ENCODE data around the gene ITPR1. TPM values are rescaled to one million over a fixed set of nuclear protein-coding genes. Genes with fewer than 3 reads are reported as not detected.

ITPR1 gene
- total and polyA plus RNA-seq, 4 donors: 9.3 to 43.7 (median 20.9) TPM

GRCh38 chr3:4807381-4808280, 314.5 kb downstream of the ITPR1 start:
- Histone ChIP-seq H3K36me3 (ENCODE audit: control insufficient read depth, insufficient read depth, low read length) (no peaks in the 10 kb centered on the region), H3K9me3 (ENCODE audit: control insufficient read depth, insufficient read depth, low read length) (no peaks in the 10 kb centered on the region), H3K27me3 (ENCODE audit: control insufficient read depth, insufficient read depth, low read length) (no peaks in the 10 kb centered on the region), H3K4me1 (ENCODE audit: control insufficient read depth, insufficient read depth, low read length) (peaks cover 4% of the 10 kb centered on the region), H3K4me3 (ENCODE audit: low read depth, low read length) (no peak overlapping the region), H3K27ac (ENCODE audit: low read depth, low read length) (no peak overlapping the region)
- WGBS (ENCODE audit: insufficient coverage): 94% methylated on average over 9 of the region's 13 CpGs
- no peak for DNase-seq (ENCODE audit: low read depth in 4 of 6, low spot score in 6 of 6)

GRCh38 chr3:4808637-4809036, 315.5 kb downstream of the ITPR1 start:
- Histone ChIP-seq H3K9me3 (ENCODE audit: control insufficient read depth, insufficient read depth, low read length) (no peaks in the 10 kb centered on the region), H3K4me1 (ENCODE audit: control insufficient read depth, insufficient read depth, low read length) (peaks cover 4% of the 10 kb centered on the region), H3K36me3 (ENCODE audit: control insufficient read depth, insufficient read depth, low read length) (no peaks in the 10 kb centered on the region), H3K4me3 (ENCODE audit: low read depth, low read length) (no peak overlapping the region), H3K27ac (ENCODE audit: low read depth, low read length) (no peak overlapping the region), H3K27me3 (ENCODE audit: control insufficient read depth, insufficient read depth, low read length) (no peaks in the 10 kb centered on the region)
- no peak for DNase-seq (ENCODE audit: low read depth in 4 of 6, low spot score in 6 of 6)
- 80% methylated on average over 1 of the region's 4 CpGs for WGBS (ENCODE audit: insufficient coverage)

- Histone ChIP-seq H3K4me3 (ENCODE audit: low read depth, low read length) (no peak overlapping the region), H3K27ac (ENCODE audit: low read depth, low read length) (no peak overlapping the region), H3K4me1 (ENCODE audit: control insufficient read depth, insufficient read depth, low read length) (peaks cover 4% of the 10 kb centered on the region), H3K27me3 (ENCODE audit: control insufficient read depth, insufficient read depth, low read length) (no peaks in the 10 kb centered on the region), H3K36me3 (ENCODE audit: control insufficient read depth, insufficient read depth, low read length) (no peaks in the 10 kb centered on the region), H3K9me3 (ENCODE audit: control insufficient read depth, insufficient read depth, low read length) (no peaks in the 10 kb centered on the region)
- DNase-seq (ENCODE audit: low read depth in 4 of 6, low spot score in 6 of 6): peak in 1 of 6 donors; percentile 39
- 82% methylated on average over 2 of the region's 3 CpGs for WGBS (ENCODE audit: insufficient coverage)
These were observed 316.8 kb downstream of the ITPR1 start for GRCh38 chr3:4809922-4810321.

- 33% methylated on average over 4 of the region's 5 CpGs for WGBS (ENCODE audit: insufficient coverage)
- Histone ChIP-seq H3K9me3 (ENCODE audit: control insufficient read depth, insufficient read depth, low read length) (no peaks in the 10 kb centered on the region), H3K27ac (ENCODE audit: low read depth, low read length) (no peak overlapping the region), H3K4me1 (ENCODE audit: control insufficient read depth, insufficient read depth, low read length) (peaks cover 4% of the 10 kb centered on the region), H3K4me3 (ENCODE audit: low read depth, low read length) (no peak overlapping the region), H3K36me3 (ENCODE audit: control insufficient read depth, insufficient read depth, low read length) (peaks cover 2% of the 10 kb centered on the region), H3K27me3 (ENCODE audit: control insufficient read depth, insufficient read depth, low read length) (no peaks in the 10 kb centered on the region)
- DNase-seq (ENCODE audit: low read depth in 4 of 6, low spot score in 6 of 6): peak in 5 of 6 donors; percentile 19 to 82 (median 43)
These were observed 319.4 kb downstream of the ITPR1 start for GRCh38 chr3:4812591-4812990.

GRCh38 chr3:4813909-4814304, 320.8 kb downstream of the ITPR1 start:
- Histone ChIP-seq H3K4me1 (ENCODE audit: control insufficient read depth, insufficient read depth, low read length) (peaks cover 4% of the 10 kb centered on the region), H3K27ac (ENCODE audit: low read depth, low read length) (no peak overlapping the region), H3K9me3 (ENCODE audit: control insufficient read depth, insufficient read depth, low read length) (no peaks in the 10 kb centered on the region), H3K27me3 (ENCODE audit: control insufficient read depth, insufficient read depth, low read length) (no peaks in the 10 kb centered on the region), H3K36me3 (ENCODE audit: control insufficient read depth, insufficient read depth, low read length) (peaks cover 2% of the 10 kb centered on the region), H3K4me3 (ENCODE audit: low read depth, low read length) (no peak overlapping the region)
- no peak for DNase-seq (ENCODE audit: low read depth in 4 of 6, low spot score in 6 of 6)
- WGBS (ENCODE audit: insufficient coverage): 96% methylated on average over 6 of the region's 6 CpGs

GRCh38 chr3:4814305-4814903, 321.3 kb downstream of the ITPR1 start:
- Histone ChIP-seq H3K4me1 (ENCODE audit: control insufficient read depth, insufficient read depth, low read length) (peaks cover 4% of the 10 kb centered on the region), H3K36me3 (ENCODE audit: control insufficient read depth, insufficient read depth, low read length) (peaks cover 2% of the 10 kb centered on the region), H3K9me3 (ENCODE audit: control insufficient read depth, insufficient read depth, low read length) (no peaks in the 10 kb centered on the region), H3K4me3 (ENCODE audit: low read depth, low read length) (no peak overlapping the region), H3K27me3 (ENCODE audit: control insufficient read depth, insufficient read depth, low read length) (no peaks in the 10 kb centered on the region), H3K27ac (ENCODE audit: low read depth, low read length) (no peak overlapping the region)
- DNase-seq (ENCODE audit: low read depth in 4 of 6, low spot score in 6 of 6): no peak
- WGBS (ENCODE audit: insufficient coverage): 80% methylated on average over 12 of the region's 20 CpGs

- peaks cover 4% of the 10 kb centered on the region for H3K4me1 ChIP-seq (ENCODE audit: control insufficient read depth, insufficient read depth, low read length)
- H3K9me3 ChIP-seq (ENCODE audit: control insufficient read depth, insufficient read depth, low read length): no peaks in the 10 kb centered on the region
- H3K27ac ChIP-seq (ENCODE audit: low read depth, low read length): no peak overlapping the region
- WGBS (ENCODE audit: insufficient coverage): 98% methylated on average over 7 of the region's 13 CpGs
- H3K4me3 ChIP-seq (ENCODE audit: low read depth, low read length): no peak overlapping the region
- H3K27me3 ChIP-seq (ENCODE audit: control insufficient read depth, insufficient read depth, low read length): no peaks in the 10 kb centered on the region
- no peak for DNase-seq (ENCODE audit: low read depth in 4 of 6, low spot score in 6 of 6)
- H3K36me3 ChIP-seq (ENCODE audit: control insufficient read depth, insufficient read depth, low read length): peaks cover 2% of the 10 kb centered on the region
These were observed 321.9 kb downstream of the ITPR1 start for GRCh38 chr3:4814904-4815574.

GRCh38 chr3:4816306-4816705, 323.2 kb downstream of the ITPR1 start:
- Histone ChIP-seq H3K4me3 (ENCODE audit: low read depth, low read length) (no peak overlapping the region), H3K9me3 (ENCODE audit: control insufficient read depth, insufficient read depth, low read length) (no peaks in the 10 kb centered on the region), H3K27me3 (ENCODE audit: control insufficient read depth, insufficient read depth, low read length) (no peaks in the 10 kb centered on the region), H3K27ac (ENCODE audit: low read depth, low read length) (no peak overlapping the region), H3K4me1 (ENCODE audit: control insufficient read depth, insufficient read depth, low read length) (peaks cover 11% of the 10 kb centered on the region), H3K36me3 (ENCODE audit: control insufficient read depth, insufficient read depth, low read length) (peaks cover 2% of the 10 kb centered on the region)
- WGBS (ENCODE audit: insufficient coverage): 100% methylated on average over 5 of the region's 7 CpGs
- no peak for DNase-seq (ENCODE audit: low read depth in 4 of 6, low spot score in 6 of 6)

GRCh38 chr3:4816718-4817117, 323.6 kb downstream of the ITPR1 start:
- peaks cover 2% of the 10 kb centered on the region for H3K36me3 ChIP-seq (ENCODE audit: control insufficient read depth, insufficient read depth, low read length)
- H3K27me3 ChIP-seq (ENCODE audit: control insufficient read depth, insufficient read depth, low read length): no peaks in the 10 kb centered on the region
- no peaks in the 10 kb centered on the region for H3K9me3 ChIP-seq (ENCODE audit: control insufficient read depth, insufficient read depth, low read length)
- DNase-seq (ENCODE audit: low read depth in 4 of 6, low spot score in 6 of 6): no peak
- H3K27ac ChIP-seq (ENCODE audit: low read depth, low read length): no peak overlapping the region
- no CpG with 5 or more reads among the region's 2 CpGs for WGBS (ENCODE audit: insufficient coverage)
- no peak overlapping the region for H3K4me3 ChIP-seq (ENCODE audit: low read depth, low read length)
- H3K4me1 ChIP-seq (ENCODE audit: control insufficient read depth, insufficient read depth, low read length): peaks cover 14% of the 10 kb centered on the region
